ENCODE measurements around the gene FAM81A. TPM values are rescaled to one million over a fixed set of nuclear protein-coding genes. Genes with fewer than 3 reads are reported as not detected.
A peak's percentile ranks its signal among the peaks of the same experiment; 100 is the strongest.

Gene FAM81A
- total and polyA plus RNA-seq, 10 donors: 0.77 to 3.0 (median 2.1) TPM

DNA sequence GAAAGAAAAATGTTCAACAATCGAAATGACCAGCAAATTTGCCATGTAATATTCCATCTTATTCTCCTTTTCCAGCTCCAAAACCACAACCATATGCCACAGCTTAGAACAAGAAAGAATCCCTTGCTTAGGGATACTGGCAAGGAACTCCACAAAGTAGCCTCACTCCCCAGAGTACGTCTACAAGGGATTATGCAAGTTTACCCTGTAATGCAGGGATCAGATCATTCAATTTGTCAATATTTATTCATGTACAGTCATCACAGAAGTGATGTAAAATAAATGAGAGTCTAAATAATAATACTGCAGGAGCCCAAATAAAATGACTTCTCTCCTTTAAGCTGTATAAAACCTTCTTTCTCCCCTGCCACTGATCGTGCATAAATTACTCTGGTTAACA is 41.8 kb upstream of the FAM81A start:
- Histone ChIP-seq H3K9me3 (no peaks in the 10 kb centered on the region), H3K4me1 (peaks cover 5 to 42% (median 32%) of the 10 kb centered on the region in 6 donors), H3K36me3 (no peaks in the 10 kb centered on the region), H3K4me3 (no peak overlapping the region), H3K27me3 (replicated peaks in 1 of 7) (no peaks in the 10 kb centered on the region), H3K27ac (no peak overlapping the region)
- intact Hi-C loops (cut with DNase I; ENCODE audit: low total_unique reads): no loop called here
- WGBS, 5 donors: 66 to 75% (median 73%) methylated on average over 3 of the region's 3 CpGs
- TF ChIP-seq POLR2AphosphoS5 (IDR thresholded peaks at IDR 0.05) (no peak), POLR2A (IDR thresholded peaks at IDR 0.05) (no peak)
- TF ChIP-seq, protein P1, sequence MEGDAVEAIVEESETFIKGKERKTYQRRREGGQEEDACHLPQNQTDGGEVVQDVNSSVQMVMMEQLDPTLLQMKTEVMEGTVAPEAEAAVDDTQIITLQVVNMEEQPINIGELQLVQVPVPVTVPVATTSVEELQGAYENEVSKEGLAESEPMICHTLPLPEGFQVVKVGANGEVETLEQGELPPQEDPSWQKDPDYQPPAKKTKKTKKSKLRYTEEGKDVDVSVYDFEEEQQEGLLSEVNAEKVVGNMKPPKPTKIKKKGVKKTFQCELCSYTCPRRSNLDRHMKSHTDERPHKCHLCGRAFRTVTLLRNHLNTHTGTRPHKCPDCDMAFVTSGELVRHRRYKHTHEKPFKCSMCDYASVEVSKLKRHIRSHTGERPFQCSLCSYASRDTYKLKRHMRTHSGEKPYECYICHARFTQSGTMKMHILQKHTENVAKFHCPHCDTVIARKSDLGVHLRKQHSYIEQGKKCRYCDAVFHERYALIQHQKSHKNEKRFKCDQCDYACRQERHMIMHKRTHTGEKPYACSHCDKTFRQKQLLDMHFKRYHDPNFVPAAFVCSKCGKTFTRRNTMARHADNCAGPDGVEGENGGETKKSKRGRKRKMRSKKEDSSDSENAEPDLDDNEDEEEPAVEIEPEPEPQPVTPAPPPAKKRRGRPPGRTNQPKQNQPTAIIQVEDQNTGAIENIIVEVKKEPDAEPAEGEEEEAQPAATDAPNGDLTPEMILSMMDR (IDR thresholded peaks at IDR 0.05 in 8 of 11, conservative IDR thresholded peaks at IDR 0.05 in 3 of 11): no peak
- no peak for DNase-seq

DNA sequence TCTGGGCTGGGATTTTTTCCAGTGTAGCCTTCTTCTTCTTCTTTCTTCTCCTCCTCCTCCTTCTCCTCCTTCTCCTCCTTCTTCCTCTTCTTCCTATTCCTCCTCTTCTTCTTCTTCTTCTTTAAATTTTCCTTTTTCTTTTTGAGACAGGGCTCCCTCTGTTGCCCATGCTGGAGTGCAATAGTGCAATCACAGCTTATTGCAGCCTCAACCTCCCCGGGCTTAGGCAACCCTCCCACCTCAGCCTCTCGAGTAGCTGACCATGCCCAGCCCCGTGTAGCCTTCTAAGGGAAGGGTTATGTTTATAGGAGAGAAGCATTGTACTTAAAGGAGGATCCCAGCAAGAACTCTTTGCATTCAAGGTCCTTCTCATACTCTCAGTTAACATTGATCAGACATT is 41.3 kb upstream of the FAM81A start:
- Histone ChIP-seq H3K36me3 (no peaks in the 10 kb centered on the region), H3K9me3 (no peaks in the 10 kb centered on the region), H3K27ac (no peak overlapping the region), H3K4me3 (no peak overlapping the region), H3K27me3 (replicated peaks in 1 of 7) (no peaks in the 10 kb centered on the region), H3K4me1 (peaks cover 5 to 46% (median 34%) of the 10 kb centered on the region in 6 donors)
- TF ChIP-seq POLR2A (IDR thresholded peaks at IDR 0.05) (no peak), POLR2AphosphoS5 (IDR thresholded peaks at IDR 0.05) (no peak)
- TF ChIP-seq, protein P1 (IDR thresholded peaks at IDR 0.05 in 8 of 11, conservative IDR thresholded peaks at IDR 0.05 in 3 of 11): no peak
- WGBS, 5 donors: 56 to 64% (median 59%) methylated on average over 3 of the region's 3 CpGs
- peak; percentile 25 for DNase-seq
- intact Hi-C loops (cut with DNase I; ENCODE audit: low total_unique reads): no loop called here

- H3K4me1 ChIP-seq: peaks cover 5 to 44% (median 35%) of the 10 kb centered on the region in 6 donors
- 72 to 77% (median 75%) methylated on average over 1 of the region's 1 CpG for WGBS, 5 donors
- intact Hi-C loops (cut with DNase I; ENCODE audit: low total_unique reads): no loop called here
- H3K27me3 ChIP-seq (replicated peaks in 1 of 7): no peaks in the 10 kb centered on the region
- H3K9me3 ChIP-seq: no peaks in the 10 kb centered on the region
- no peak for DNase-seq
- peak overlapping the region in 5 of 8 donors; percentile 7 to 78 (median 55) for H3K27ac ChIP-seq
- H3K36me3 ChIP-seq: no peaks in the 10 kb centered on the region
- no peak for TF ChIP-seq POLR2A (IDR thresholded peaks at IDR 0.05)
- TF ChIP-seq POLR2AphosphoS5 (IDR thresholded peaks at IDR 0.05): no peak
- TF ChIP-seq, protein P1 (IDR thresholded peaks at IDR 0.05 in 8 of 11, conservative IDR thresholded peaks at IDR 0.05 in 3 of 11): no peak
- H3K4me3 ChIP-seq: no peak overlapping the region
These were observed 39.8 kb upstream of the FAM81A start for GRCh38 chr15:59398220-59398619.

- DNase-seq: peak; percentile 76
- Histone ChIP-seq H3K4me1 (peaks cover 5 to 48% (median 35%) of the 10 kb centered on the region in 6 donors), H3K4me3 (no peak overlapping the region), H3K27me3 (replicated peaks in 1 of 7) (no peaks in the 10 kb centered on the region), H3K27ac (peak overlapping the region in 6 of 8 donors; percentile 35 to 78 (median 59)), H3K9me3 (no peaks in the 10 kb centered on the region), H3K36me3 (no peaks in the 10 kb centered on the region)
- WGBS, 5 donors: 44 to 52% (median 49%) methylated on average over 7 of the region's 7 CpGs
- TF ChIP-seq, protein P1 (IDR thresholded peaks at IDR 0.05 in 8 of 11, conservative IDR thresholded peaks at IDR 0.05 in 3 of 11): no peak
- peak in 1 of 3 donors; percentile 49 for TF ChIP-seq POLR2AphosphoS5 (IDR thresholded peaks at IDR 0.05)
- intact Hi-C loops (cut with DNase I; ENCODE audit: low total_unique reads): no loop called here
These were observed 38.4 kb upstream of the FAM81A start for GRCh38 chr15:59399465-59400102.
